Endothelial cell of umbilical vein (primary cell): ENCODE results near the gene SPACDR. TPM values are rescaled to one million over a fixed set of nuclear protein-coding genes. Genes with fewer than 3 reads are reported as not detected.

Experiments used
- BruUV-seq: library from RNA; stranded (reverse); fragments of 400-500 nt; replicated peaks from 2 replicates; lab custom pipeline; 2021; lab: Mats Ljungman, UMichigan
- CTCF ChIA-PET: fragments of 300-600, 350-600 bp; sonication (Branson Sonifier 250); formaldehyde crosslinking; loops from one replicate; lab custom pipeline; 2021; ENCODE audit warnings: antibody characterized with exemption, inconsistent platforms; lab: Charles Lee
- POLR2A ChIA-PET: fragments of 300-600, 350-600 bp; sonication (Branson Sonifier 250); formaldehyde crosslinking; loops from one replicate; lab custom pipeline; 2021; ENCODE audit warnings: antibody characterized with exemption, inconsistent platforms; lab: Charles Lee
- DNase-seq: peaks from one replicate; pipeline ENCODE4 v3.0.0-alpha.2; 2011; ENCODE audit warnings: low read depth, low spot score
- FAIRE-seq: peaks from 2 replicates; lab custom pipeline; 2011; peaks lifted over from hg19 to GRCh38; lab: Jason Lieb, UNC
- H2AFZ ChIP-seq: 2 replicates; pipeline ENCODE4 v1.6.0; 2012; ENCODE audit warnings: low read depth, low read length, control low read depth, inconsistent platforms
- H3K27ac ChIP-seq: 2 replicates; pipeline ENCODE4 v1.5.1; 2011; ENCODE audit warnings: low read depth, mild to moderate bottlenecking, control low read depth, low read length, moderate library complexity; ENCODE audit not compliant: insufficient read depth
- H3K27me3 ChIP-seq, 2 experiments: 2 replicates each; pipeline versions ENCODE4 v1.6.0 to v1.6.1; 2011; ENCODE audit warnings: low read length in 2 of 2, mixed read lengths in 1 of 2; ENCODE audit not compliant: control insufficient read depth in 2 of 2, insufficient read depth in 2 of 2
- H3K36me3 ChIP-seq, 2 experiments: 2 replicates in 1 of 2; 3 replicates in 1 of 2; pipeline ENCODE4 v1.5.1; 2011; ENCODE audit warnings: low read length in 2 of 2, mild to moderate bottlenecking in 1 of 2, moderate library complexity in 1 of 2; ENCODE audit not compliant: control insufficient read depth in 2 of 2, insufficient read depth in 2 of 2; ENCODE audit errors: extremely low read depth in 1 of 2
- H3K4me1 ChIP-seq: 3 replicates; pipeline ENCODE4 v1.5.1; 2011; ENCODE audit warnings: mild to moderate bottlenecking, low read length; ENCODE audit not compliant: control insufficient read depth, insufficient read depth; ENCODE audit errors: extremely low read depth
- H3K4me2 ChIP-seq: 2 replicates; pipeline ENCODE4 v1.6.1; 2011; ENCODE audit warnings: low read length, control low read depth, mixed read lengths; ENCODE audit not compliant: insufficient read depth
- H3K4me3 ChIP-seq, 3 experiments: fragments of 200-600 bp in 1 of 3; sonication (generic), shearing (Covaris generic) in 1 of 3; replicated peaks in 1 of 3; 2 replicates each; pipeline ENCODE4 v1.5.1; 2011 to 2016; ENCODE audit warnings: control low read depth in 3 of 3, low read length in 3 of 3, mild to moderate bottlenecking in 2 of 3, inconsistent platforms in 1 of 3, low read depth in 1 of 3, moderate library complexity in 1 of 3; ENCODE audit not compliant: insufficient read depth in 1 of 3
- H3K79me2 ChIP-seq: 2 replicates; pipeline ENCODE4 v1.6.0; 2012; ENCODE audit warnings: low read length, inconsistent platforms; ENCODE audit not compliant: control insufficient read depth, insufficient read depth
- H3K9ac ChIP-seq: replicated peaks from 2 replicates; pipeline ENCODE3; 2011; ENCODE audit warnings: low read length, control low read depth; ENCODE audit not compliant: insufficient read depth; ENCODE audit errors: extremely low read depth
- H3K9me1 ChIP-seq: replicated peaks from 3 replicates; pipeline ENCODE4 v1.6.0; 2011; ENCODE audit warnings: mild to moderate bottlenecking, low read length; ENCODE audit not compliant: control insufficient read depth, insufficient read depth; ENCODE audit errors: extremely low read depth
- H3K9me3 ChIP-seq: replicated peaks from 2 replicates; pipeline ENCODE4 v1.5.1; 2012; ENCODE audit warnings: low read length, inconsistent platforms; ENCODE audit not compliant: control insufficient read depth, insufficient read depth
- H4K20me1 ChIP-seq: replicated peaks from 2 replicates; pipeline ENCODE3; 2011; ENCODE audit warnings: mild to moderate bottlenecking, low read length; ENCODE audit not compliant: control insufficient read depth, insufficient read depth; ENCODE audit errors: extremely low read depth
- EZH2 ChIP-seq: IDR thresholded peaks from 2 replicates; pipeline ENCODE4 v1.6.1; 2012; ENCODE audit warnings: borderline replicate concordance, low read depth, mild to moderate bottlenecking, moderate library complexity, low read length, inconsistent platforms; ENCODE audit not compliant: severe bottlenecking
- FOS ChIP-seq: IDR thresholded peaks from 2 replicates; pipeline ENCODE4 v1.6.1; 2011; ENCODE audit warnings: mild to moderate bottlenecking, low read length, moderate library complexity, borderline replicate concordance; ENCODE audit not compliant: insufficient read depth
- GATA2 ChIP-seq: IDR thresholded peaks from 2 replicates; pipeline ENCODE4 v1.7.0; 2011; ENCODE audit warnings: low read depth, mild to moderate bottlenecking, moderate library complexity, mixed read lengths, low read length; ENCODE audit not compliant: insufficient read length, insufficient read depth
- JUN ChIP-seq: IDR thresholded peaks from 2 replicates; pipeline ENCODE4 v1.6.1; 2011; ENCODE audit warnings: borderline replicate concordance, low read depth; ENCODE audit not compliant: insufficient read length, insufficient read depth
- MYC ChIP-seq: IDR thresholded peaks from one replicate; pipeline ENCODE4 v1.6.1; 2011; ENCODE audit warnings: mild to moderate bottlenecking, low read depth, low read length
- POLR2A ChIP-seq: IDR thresholded peaks from 2 replicates; pipeline ENCODE4 v1.6.1; 2012; ENCODE audit warnings: low read depth, mild to moderate bottlenecking, control low read depth, low read length
- POLR2AphosphoS5 ChIP-seq: IDR thresholded peaks from 2 replicates; pipeline ENCODE4 v1.6.1; 2012; ENCODE audit warnings: low read depth, mild to moderate bottlenecking, control low read depth, low read length, moderate library complexity; ENCODE audit not compliant: insufficient read depth
- dilution Hi-C: fragments of 300-500 bp; cut with MboI; formaldehyde crosslinking; loops from one replicate; pipeline ENCODE4 v1.15.0; 2019; ENCODE audit warnings: low sequenced_read_pairs; ENCODE audit not compliant: extremely low pct_ligation_motif_present
- intact Hi-C: fragments of 100-400 bp; cut with micrococcal nuclease; formaldehyde crosslinking; loops from one replicate; pipeline ENCODE4 v1.10.0; 2022
- polyA plus RNA-seq, 4 experiments: library from polyadenylated mRNA; depleted of rRNA in 3 of 4; stranded (reverse) in 3 of 4; unstranded in 1 of 4; fragments of >200 nt; gene quantifications; 2 replicates each; pipeline versions ENCODE4 v1.2.1 to v1.2.3, GENCODE V29; 2011 to 2012; ENCODE audit warnings: missing spikeins in 1 of 4
- total RNA-seq: library from RNA; stranded (reverse); gene quantifications from 2 replicates; pipeline ENCODE4 v1.2.3, GENCODE V29; 2021
- TF ChIP-seq, protein P1 (sequence below), 2 donors: IDR thresholded peaks; 1 replicate in 1 of 2; 2 replicates in 1 of 2; pipeline ENCODE4 v1.5.1; 2011; ENCODE audit warnings: low read length in 2 of 2, mild to moderate bottlenecking in 2 of 2, moderate library complexity in 2 of 2, control low read depth in 1 of 2, inconsistent platforms in 1 of 2, low read depth in 1 of 2; ENCODE audit not compliant: insufficient read depth in 1 of 2; ENCODE audit errors: extremely low read depth in 1 of 2
- TF ChIP-seq, protein P2 (sequence below): IDR thresholded peaks from 2 replicates; pipeline ENCODE4 v1.6.1; 2011; ENCODE audit not compliant: insufficient read depth, insufficient read length

SPACDR gene
- total and polyA plus RNA-seq, 2 donors (not counting 3 experiments of a cell fraction or from before 2014, with no cell fraction given), result 1.6 to 4.1 TPM

GRCh38 chr7:100432621-100433275 is 31.3 kb downstream of the SPACDR start:
- no peak for FAIRE-seq
- CTCF ChIA-PET, result no interaction called here

DNA sequence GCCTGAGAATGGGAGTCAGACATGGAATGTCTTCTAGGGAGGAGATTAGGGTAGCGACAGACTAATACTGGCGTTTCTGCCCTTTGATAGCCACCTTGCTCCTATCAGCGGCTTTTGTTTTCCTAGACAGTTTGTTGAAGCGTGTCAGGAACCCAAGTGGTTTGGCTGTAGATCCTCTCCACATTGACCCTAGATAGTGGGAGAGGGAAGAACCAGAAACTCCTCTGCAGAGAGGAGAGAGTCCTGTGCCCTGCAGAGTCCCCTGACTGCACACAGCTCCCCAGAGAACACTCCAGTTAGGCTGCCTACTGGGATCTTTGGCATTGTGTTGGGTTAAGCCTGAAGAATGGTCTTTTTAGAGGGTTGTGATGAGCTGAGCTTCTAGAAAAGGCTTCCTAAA is 32.0 kb downstream of the SPACDR start:
- FAIRE-seq (no peak), DNase-seq (no peak)
- Histone ChIP-seq H3K9me3 (no peaks in the 10 kb centered on the region), H3K27ac (no peak overlapping the region), H3K79me2 (peaks cover 49% of the 10 kb centered on the region), H3K4me1 (peaks cover 28% of the 10 kb centered on the region), H3K4me2 (no peak overlapping the region), H3K4me3 (no peak overlapping the region), H3K36me3 (peaks cover 5 to 20% of the 10 kb centered on the region in 2 experiments), H2AFZ (no peak overlapping the region), H3K9me1 (no peaks in the 10 kb centered on the region), H4K20me1 (no peaks in the 10 kb centered on the region), H3K27me3 (no peaks in the 10 kb centered on the region), H3K9ac (no peak overlapping the region)
- intact Hi-C loops (no loop called here), dilution Hi-C loops (no loop called here)
- no TSS peak for BruUV-seq
- POLR2A ChIA-PET, result no interaction called here
- CTCF ChIA-PET, result interaction anchor here (1.0 kb wide), 1 partner anchor 19 kb away, joined by 3 read pairs; no protein-coding TSS in a partner anchor
- TF ChIP-seq, protein P1, sequence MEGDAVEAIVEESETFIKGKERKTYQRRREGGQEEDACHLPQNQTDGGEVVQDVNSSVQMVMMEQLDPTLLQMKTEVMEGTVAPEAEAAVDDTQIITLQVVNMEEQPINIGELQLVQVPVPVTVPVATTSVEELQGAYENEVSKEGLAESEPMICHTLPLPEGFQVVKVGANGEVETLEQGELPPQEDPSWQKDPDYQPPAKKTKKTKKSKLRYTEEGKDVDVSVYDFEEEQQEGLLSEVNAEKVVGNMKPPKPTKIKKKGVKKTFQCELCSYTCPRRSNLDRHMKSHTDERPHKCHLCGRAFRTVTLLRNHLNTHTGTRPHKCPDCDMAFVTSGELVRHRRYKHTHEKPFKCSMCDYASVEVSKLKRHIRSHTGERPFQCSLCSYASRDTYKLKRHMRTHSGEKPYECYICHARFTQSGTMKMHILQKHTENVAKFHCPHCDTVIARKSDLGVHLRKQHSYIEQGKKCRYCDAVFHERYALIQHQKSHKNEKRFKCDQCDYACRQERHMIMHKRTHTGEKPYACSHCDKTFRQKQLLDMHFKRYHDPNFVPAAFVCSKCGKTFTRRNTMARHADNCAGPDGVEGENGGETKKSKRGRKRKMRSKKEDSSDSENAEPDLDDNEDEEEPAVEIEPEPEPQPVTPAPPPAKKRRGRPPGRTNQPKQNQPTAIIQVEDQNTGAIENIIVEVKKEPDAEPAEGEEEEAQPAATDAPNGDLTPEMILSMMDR (IDR thresholded peaks at IDR 0.05; ENCODE audit: extremely low read depth in 1 of 2, insufficient read depth in 1 of 2, low read depth in 1 of 2, low read length in 2 of 2), result no peak
- TF ChIP-seq POLR2A, result no peak
- TF ChIP-seq POLR2AphosphoS5, result no peak
- TF ChIP-seq EZH2, result no peak
- TF ChIP-seq, protein P2, sequence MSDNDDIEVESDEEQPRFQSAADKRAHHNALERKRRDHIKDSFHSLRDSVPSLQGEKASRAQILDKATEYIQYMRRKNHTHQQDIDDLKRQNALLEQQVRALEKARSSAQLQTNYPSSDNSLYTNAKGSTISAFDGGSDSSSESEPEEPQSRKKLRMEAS, result no peak
- no peak for TF ChIP-seq MYC
- TF ChIP-seq JUN, result no peak
- no peak for TF ChIP-seq FOS
- no peak for TF ChIP-seq GATA2

More at GRCh38 chr7:100432621-100433275, 31.3 kb downstream of the SPACDR start:
- no TSS peak for BruUV-seq
- no peak for DNase-seq
- intact Hi-C loops, result no loop called here
- POLR2A ChIA-PET, result interaction anchor here (0.6 to 1.4 kb wide), 2 partner anchors 12 to 379 kb away, joined by 3 to 4 read pairs; no protein-coding TSS in a partner anchor
- dilution Hi-C loops, result no loop called here
- peaks cover 49% of the 10 kb centered on the region for H3K79me2 ChIP-seq
- H3K4me1 ChIP-seq, result peaks cover 28% of the 10 kb centered on the region
- no peak overlapping the region for H3K27ac ChIP-seq
- no peaks in the 10 kb centered on the region for H3K9me1 ChIP-seq
- no peaks in the 10 kb centered on the region for H3K9me3 ChIP-seq
- peaks cover 5 to 20% of the 10 kb centered on the region in 2 experiments for H3K36me3 ChIP-seq
- H3K4me2 ChIP-seq, result no peak overlapping the region
- H2AFZ ChIP-seq, result no peak overlapping the region
- H3K27me3 ChIP-seq, result no peaks in the 10 kb centered on the region
- no peak overlapping the region for H3K9ac ChIP-seq
- TF ChIP-seq EZH2 (no peak), POLR2A (peak; percentile 39)
- H3K4me3 ChIP-seq, result no peak overlapping the region
- no peaks in the 10 kb centered on the region for H4K20me1 ChIP-seq
